Activated naive CD4-positive, alpha-beta T cell (primary cell): Measurements from ENCODE around the gene ARL13B.
A peak's percentile ranks its signal among the peaks of the same experiment; 100 is the strongest.
"Not testable (repeated sequence)": the region's sequence is repeated elsewhere in the genome, so short reads cannot be mapped to it uniquely, and the experiment has no call there.

Experiments used
- DNase-seq, 4 experiments: peaks; one replicate each; lab custom pipeline; 2025; lab: John Stamatoyannopoulos, UW

Gene ARL13B

DNA sequence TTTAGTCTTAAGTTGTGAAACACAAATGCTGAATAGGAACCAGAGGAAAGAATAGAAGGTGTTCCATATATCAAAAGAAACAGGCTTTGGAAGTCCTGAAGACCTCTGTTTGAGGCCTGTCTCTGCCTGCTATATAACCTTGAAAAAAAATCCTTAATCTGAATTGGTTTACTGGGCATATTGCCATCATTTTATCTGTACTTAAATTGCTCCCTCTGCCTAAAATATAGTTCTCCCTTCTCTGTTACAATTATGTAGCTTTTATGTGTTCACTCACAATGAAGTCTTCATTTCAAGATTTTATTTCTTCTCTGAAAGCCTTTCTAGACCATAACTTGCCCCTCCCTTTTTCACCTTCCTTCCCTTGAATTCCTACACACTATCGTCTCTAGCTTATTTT is 21.2 kb downstream of the ARL13B start:
- no peak for DNase-seq

DNA sequence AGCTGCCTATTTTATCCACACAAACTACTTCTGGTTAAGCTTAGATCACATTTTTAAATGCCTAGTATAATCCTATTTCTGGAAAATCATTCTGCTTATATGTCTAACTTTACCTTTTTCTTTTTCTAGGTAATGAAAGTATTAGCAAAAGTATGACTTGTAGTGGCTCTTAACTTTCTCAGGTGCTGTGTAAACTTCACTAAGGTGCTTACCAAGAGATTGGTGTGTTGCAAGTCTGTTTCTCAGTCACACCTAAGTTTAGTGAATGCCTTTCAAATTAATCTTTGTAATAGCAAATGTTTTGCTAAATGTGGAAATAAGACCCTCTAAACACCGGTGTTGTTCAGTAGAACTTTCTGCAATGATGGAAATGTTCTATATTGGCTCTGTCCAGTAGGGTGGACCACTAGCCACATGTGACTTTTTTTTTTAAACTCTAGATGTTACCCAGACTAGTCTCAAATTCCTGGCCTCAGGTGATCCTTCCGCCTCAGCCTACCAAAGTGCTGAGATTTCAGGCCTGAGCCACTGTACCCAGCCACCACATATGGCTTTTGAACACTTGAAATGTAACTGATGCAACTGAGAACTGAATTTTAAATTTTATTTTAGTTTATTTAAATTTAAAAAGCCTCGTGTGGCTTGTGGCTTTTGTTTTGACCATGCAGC is 22.0 kb downstream of the ARL13B start:
- no peak for DNase-seq

DNA sequence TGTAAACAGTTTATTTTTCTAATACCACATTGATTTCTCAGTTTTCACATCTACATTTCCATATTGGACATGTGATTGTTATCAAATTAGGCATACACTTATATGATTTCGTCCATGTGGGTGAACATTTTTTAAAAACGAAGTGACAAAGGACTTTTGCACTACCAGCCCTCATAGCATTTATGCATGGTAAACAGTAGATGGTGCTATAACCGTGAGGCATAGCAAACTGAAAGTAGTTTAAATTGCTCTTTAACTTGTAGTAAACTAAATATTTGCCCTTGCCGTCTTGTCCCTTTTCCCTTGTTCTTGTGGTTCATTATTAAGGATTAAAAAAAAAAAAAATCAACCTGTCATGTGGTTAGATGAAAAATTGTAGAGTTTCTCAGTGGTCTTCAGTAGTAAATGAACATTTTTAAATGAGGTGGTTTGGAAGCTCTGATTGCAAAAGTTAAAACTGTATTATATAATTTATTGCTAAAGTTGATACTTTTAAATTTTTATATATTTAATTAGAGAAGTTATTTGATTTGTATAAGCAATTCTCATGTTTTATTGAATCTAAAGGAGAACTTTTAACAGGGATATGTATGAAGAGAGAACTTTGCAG is 24.5 kb downstream of the ARL13B start:
- no peak for DNase-seq

DNA sequence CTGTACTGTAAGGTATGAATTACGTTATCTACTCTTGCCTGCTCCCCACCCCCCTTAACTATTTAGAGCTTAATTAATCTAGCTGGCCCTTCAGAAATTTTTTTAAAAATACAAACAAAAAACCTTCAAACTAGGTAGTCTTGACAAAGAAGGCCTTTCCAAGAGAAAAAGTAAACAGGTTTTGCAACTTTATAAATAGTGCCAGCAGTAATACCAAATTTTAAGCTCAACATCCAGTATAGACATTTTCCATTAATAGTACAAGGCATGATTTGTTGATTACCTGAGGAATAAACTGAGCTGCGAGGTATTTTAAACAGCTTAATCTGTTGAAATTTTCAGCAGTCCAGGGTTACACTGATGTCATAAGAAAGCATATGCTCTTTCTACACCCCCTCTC is 28.3 kb downstream of the ARL13B start:
- no peak for DNase-seq

DNA sequence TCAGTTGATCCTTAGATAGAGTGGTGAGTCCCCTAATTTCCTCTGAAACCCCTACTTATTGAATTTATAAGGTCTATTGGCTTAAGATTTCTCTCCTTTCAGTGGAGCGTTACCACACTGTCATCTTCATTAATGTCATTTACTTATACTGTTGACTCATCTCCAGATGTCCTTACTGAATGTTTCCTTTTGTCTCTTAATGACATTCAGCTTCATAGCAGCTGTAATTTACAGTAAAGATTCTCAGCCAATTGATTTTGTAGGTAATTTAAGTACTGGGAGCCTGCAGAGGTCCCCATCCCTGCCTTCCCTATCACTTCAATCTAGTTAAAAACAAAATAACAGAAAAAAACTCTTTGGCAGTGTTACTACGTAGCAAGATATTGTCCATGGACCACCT is 29.7 kb downstream of the ARL13B start:
- no peak for DNase-seq

DNA sequence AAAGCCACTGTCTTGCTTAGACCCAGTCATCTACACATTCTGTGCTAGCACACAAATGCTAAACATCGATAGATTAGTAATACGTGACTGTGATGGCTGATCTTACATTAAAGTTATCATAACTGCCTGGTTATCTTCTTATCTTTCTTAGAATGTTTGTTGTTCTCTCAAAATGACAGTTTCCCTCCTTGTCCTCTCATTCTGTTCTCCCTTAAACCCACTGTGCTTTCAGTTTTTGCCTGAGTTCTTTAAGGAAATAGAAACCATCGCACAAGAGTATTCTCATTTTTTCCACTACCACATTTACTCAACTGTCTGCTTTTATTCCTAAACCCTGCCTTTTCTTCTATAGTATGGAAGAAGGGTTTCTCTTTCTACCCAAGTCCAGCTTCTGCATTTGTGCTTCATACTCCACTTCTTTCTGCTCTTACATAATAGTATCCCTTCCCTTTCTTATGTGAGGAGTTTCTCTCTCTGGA is 31.3 kb downstream of the ARL13B start:
- DNase-seq, result no peak

DNA sequence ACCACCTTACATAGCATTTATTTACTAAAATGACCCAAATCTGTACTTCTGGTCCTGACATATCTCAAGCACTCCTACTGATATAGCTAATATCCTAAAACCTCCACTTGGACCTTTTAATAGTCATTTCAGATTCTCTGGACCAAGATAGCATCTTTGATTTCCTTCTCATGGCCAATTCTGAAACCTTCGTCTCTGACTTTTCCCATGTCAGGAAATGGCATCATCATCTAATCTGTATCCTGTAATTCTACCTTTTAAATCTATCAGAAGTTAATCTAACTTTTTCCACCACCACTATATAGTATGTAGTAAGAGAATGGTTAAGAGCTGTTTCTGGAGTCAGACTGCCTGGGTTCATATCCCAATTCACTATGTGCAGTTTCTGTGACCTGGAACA is 32.2 kb downstream of the ARL13B start:
- DNase-seq, result no peak

DNA sequence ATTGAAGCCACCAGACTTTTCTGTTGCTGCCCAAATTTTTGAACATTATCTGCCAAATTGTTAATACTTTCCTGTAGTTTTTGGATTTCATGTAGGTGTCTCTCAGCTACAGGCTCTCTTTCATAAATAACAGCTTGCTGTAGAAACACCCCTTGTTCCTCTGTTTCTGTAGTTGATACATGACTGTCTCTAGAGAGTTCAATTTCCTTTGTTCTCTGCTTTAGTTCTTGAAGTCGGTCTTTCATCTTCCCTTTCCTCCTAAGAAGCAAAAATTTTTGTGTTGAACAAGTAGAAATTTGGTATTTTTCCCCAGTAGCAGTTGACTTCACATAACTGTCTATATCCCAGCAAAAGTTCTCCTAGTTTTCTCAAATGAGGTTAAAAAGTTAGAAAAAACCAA is 35.1 kb downstream of the ARL13B start:
- no peak for DNase-seq

DNA sequence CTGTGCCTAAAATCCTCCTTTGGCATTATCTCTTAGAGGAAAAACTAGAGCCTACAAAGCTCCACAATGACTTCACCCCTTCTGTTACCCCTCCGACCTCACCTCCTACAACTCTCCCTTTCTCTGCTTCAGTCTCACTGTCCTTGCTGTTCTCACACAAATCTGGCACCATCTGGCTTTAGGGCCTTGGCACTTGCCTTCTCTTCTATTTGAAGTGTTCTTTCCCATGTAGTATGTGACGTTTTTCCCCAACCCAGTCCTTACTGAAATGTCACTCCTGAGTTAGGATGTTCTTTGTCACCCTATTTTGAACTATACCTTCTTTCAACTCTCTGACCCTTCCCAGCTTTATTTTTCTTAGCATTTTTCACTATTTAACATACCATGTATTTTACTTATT is 39.7 kb downstream of the ARL13B start:
- no peak for DNase-seq

DNA sequence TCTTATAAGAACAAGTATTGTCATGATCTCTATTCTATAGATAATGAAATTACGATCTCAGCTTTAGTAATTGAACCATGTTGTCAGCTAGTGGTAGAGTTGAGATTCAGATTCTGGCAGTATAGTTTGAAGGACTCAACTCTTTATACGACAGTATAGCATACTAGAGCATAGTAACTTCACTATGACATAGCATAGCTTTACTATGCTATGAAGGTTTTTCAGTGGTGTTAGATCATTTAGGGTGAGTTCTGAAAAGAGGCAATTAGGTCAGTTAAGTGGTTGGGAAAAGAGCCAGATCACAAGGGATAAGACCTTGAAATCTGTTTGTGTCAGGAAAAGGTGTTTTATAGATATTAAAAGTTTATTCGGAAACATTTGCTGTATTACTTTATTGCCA is 40.3 kb downstream of the ARL13B start:
- DNase-seq, result no peak

DNA sequence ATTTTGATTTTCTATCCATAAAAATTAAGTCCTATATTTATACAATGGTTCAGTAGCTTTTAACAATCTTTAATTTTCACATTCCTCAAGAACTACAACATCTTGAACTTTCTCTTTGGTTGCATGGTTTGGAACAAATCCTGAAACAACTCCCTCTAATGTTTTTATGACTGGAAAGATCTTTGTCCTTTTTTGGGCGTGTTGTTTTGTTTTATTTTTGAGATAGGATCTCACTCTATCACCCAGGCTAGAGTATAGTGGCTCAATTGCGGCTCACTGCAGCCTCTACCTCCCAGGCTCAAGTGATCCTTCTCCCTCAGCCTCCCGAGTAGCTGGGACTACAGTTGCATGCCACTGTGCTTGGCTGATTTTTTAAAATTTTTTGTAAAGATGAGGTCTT is 44.4 kb downstream of the ARL13B start:
- DNase-seq, result no peak

DNA sequence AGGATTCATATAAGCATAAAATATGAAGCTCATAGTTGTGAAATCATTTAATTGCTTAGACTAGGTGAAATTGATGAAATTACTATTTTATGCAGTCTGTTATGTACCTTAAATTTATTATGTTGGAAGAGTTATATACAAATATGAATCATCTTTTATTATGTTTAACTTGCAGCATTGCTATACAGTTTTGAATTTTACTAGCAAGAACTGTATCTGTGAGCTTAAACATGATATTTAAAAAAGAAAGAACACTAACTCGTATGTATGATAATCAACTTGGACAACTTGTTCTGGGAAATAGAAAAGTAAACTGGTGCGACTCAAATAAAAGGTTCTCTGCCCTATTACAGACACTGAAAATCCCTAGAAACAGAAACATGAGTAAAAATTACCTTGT is 46.7 kb downstream of the ARL13B start:
- no peak for DNase-seq

DNA sequence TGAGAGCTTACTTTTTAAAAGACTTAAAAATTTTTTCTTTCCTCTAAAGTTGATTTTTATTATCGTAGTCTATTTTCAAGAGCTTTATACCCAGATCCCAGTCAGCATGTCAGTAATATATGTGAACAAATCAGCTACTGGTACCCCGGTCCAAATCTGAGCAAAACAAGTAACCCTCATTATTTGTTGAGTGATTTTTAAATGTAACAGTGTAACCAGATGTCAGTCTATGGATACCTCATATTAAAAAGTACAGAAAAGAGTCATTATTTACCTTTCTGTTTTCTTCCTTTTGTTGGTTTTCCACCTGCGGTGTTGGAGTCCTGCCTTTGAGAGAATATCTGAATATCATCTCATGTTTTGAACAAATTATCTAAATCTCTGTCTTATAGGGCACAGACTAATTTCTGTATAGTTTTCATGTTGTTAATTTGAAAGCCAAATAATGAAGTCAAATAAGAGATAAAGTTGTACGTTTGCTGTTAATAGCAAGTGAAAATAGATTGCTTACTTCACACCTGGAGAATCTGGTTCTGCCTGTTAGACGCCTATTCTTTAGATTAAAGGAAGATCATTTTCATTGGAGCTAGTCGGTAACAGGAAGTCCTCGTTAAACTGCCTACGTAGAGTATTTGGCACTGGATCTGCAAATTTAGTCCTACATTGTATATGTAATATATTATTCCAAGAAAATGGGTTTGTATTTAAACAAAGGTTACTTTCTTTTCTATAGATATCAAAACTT is 48.3 kb downstream of the ARL13B start, which contains the start of gene STX19:
Gene STX19 (minus strand): TSS at position 505 of the 745 bp plus-strand sequence. CDS start 13,328 bp downstream, outside the sequence.
- no peak for DNase-seq

DNA sequence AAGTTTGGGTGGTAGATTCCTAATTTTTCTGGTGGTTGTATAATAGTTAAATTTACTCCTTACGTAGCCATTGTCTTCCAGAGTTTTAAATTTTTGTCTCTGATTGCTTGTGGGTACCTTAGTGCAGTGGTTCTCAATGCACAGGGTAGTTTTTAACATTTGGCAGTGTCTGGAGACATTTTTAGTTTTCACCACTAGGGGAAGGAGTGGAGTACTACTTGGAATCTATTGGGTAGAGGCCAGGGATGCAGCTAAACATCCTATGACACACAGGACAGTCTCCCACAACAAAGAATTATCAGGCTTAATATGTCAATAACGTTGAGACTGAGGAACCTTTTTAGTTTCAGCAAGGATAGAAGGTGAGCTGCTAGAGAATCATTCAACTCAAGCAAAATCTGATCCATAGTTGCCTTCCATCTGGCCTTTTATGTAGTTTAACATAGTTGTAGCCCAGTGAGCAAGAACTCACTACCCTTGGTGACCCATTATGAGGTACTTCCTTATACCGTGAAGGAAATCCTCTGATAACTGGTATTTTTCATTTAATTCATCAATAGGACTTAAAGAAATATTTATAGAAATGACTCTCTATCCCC is 57.1 kb downstream of the ARL13B start:
- no peak for DNase-seq

DNA sequence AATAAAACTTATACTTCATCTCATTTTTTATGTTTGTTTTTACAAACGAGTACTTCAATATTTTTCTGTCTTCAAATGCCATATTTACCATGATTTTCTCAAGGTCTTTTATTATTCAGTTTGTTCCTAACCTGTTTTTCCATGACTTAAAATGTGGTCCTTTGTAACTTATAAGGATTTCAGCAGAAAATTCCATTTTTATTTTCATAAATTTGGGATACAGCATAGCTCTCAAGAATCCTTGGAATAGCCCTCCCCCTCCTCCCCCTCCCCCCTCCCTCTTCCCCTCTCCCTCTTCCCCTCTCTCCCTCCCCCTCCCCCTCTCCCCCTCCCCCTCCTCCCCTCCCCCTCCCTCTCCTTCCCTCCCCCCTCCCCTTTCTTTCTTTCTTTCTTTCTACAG is 63.3 kb downstream of the ARL13B start:
- no peak for DNase-seq

DNA sequence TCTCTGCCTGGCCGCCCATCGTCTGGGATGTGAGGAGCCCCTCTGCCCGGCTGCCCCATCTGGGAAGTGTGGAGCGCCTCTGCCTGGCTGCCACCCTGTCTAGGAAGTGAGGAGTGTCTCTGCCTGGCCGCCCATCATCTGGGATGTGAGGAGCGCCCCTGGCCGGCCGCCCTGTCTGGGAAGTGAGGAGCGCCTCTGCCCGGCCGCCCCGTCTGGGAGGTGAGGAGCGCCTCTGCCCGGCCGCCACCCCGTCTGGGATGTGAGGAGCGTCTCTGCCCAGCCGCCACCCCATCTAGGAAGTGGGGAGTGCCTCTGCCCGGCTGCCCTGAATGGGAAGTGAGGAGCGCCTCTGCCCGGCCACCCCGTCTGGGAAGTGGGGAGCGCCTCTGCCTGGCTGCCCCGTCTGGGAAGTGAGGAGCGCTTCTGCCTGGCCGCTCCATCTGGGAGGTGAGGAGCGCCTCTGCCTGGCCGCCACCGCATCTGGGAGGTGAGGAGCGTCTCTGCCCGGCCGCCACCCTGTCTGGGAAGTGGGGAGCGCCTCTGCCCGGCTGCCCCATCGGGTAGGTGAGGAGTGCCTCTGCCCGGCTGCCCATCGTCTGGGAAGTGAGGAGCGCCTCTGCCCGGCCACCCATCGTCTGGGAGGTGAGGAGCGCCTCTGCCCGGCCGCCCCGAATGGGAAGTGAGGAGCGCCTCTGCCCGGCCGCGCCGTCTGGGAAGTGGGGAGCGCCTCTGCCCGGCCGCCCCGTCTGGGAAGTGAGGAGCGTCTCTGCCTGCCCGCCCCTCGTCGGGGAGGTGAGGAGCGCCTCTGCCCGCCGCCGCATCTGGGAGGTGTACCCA is 64.4 kb downstream of the ARL13B start:
- DNase-seq, result not testable (repeated sequence)

DNA sequence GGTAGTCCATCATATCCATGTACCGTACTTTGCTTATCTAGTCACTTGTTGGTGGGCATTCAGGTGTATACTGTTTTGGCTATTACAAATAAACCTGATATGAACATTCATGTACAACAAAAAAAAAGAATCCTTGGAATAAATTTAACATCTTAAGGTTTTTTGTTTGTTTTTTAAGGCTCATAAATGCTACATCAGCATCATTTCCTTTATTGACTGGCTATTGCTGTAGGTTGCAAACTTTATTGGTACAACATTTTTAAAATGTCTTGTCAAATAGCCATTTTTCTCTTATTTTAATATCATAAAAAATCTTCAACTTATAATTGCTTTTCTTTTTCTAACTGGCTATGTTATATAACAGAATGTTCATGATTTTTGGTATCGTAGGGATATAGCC is 66.6 kb downstream of the ARL13B start:
- no peak for DNase-seq

DNA sequence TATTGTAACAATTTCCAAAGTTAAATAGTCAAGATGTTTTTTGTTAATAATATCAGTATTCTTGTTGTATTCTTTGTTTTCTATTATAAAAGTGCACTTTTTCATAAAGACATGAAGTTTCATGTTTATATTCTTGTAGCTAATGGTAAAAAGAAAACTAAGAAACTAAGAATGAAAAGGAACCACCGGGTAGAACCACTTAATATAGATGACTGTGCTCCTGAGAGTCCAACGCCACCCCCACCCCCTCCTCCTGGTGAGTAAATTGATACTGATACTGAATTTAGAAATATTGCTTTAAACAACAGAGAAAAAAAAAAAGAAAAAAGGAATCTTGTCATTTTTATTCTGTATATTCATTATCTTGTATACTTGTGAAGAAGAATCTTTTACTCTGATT is 69.3 kb downstream of the ARL13B start:
- no peak for DNase-seq

DNA sequence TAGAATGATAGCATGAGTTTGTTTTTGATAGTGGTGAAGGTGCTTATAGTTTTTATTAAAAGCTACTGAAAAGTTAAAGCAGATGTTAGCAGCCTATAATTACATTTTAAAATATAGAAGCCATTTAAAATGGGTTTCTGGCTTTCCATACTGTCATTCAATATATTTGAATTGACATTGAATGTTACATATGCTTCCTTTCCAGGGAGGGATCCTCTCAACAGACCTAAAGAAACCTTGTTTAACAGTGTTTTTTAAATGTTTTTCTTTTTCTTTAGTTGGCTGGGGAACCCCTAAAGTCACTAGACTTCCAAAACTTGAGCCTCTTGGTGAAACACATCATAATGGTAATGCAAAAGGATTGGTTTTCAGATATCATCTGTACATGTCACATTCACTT is 70.6 kb downstream of the ARL13B start:
- DNase-seq, result no peak

DNA sequence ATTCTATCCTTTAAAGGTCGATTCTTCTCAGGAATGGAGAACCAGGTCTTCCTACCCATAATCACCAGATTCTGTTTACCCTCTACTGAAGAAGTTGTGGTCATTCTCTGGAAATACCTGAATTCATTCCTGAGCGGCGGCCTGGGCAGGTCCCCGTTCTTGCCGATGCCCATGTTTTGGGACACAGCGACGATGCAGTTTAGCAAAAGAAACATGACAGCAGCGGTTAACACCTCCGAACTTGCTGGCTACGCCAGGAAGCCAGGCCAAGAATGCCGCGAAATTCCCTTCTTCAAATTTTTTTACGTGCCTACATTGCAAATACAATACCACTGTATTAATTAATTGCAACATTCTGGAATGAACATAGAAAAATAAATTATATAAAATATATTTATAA is 81.3 kb downstream of the ARL13B start:
- no peak for DNase-seq

DNA sequence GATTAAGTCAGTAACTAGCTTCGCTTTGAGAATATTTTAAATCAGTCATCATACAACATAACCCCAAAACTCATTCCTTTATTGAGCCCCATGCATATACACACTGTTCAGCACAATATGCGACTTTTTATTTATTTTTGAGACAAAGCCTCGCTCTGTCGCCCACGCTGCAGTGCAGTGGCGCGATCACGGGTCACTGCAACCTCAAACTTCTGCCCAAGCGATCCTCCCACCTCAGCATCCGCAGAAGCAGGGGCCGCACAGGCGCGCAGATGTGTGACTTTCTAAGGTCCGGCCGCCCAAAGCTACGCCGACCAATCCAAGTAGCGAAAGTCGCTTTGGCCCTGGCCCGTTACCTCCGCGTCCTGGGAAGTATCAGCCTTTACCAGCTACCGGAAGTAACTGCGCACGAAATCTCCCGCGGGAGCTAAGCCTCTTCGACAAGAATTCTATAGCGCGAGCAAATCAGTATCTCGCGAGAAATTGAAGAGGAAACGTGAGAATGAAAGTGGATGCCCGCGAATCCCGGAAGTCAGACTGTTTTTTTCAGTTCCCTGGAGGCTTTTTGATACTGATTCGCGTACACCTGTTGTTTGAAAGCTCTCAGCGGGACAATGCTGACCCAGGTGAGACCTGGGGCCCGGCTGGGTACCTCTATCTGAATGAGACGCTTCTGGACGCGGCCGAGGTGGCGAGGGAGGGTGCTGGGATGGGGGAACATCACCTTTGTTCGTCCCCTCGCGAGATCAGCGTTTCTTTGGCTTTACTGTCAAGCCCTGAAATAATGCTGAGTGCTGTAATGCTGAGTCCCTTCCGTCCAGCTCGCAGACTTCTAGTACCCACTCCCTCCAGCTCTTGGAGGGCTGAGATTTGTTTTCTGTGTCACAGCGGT is 82.8 kb downstream of the ARL13B start, which contains the start of the genes DHFR2 and NSUN3:
Gene DHFR2 (minus strand): TSS at position 404 of the 892 bp plus-strand sequence. CDS start 1,405 bp downstream, outside the sequence.
Gene NSUN3 (plus strand): TSS at position 549 of the 892 bp plus-strand sequence. CDS start 66 bp downstream, at position 615.
- DNase-seq, result peak; percentile 43 to 71 (median 62)
